ENCODE results near the gene VMAC.

The VMAC gene

DNA sequence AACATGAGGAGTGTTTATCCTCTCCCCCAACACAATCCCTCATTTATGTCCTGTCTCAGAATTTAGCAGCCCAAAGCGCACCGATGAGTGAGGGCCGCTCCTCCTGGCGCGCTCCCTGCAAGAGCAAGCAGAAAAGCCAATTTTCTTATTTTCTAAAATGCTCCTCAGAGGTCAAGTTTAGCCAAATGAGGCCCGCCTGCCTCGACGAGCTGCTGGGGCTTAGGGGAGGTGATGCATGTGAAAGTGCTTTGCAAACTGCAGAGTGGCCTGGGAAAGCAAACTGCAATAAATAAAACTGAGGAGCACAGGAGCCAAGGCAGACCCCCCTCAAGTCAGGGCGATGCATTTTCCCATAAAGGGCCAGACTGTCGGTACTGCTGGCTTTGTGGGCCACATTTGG, 38.4 kb downstream of the VMAC start:
- Histone ChIP-seq H2AFZ (ENCODE audit: low read depth, low read length) (no peak overlapping the region), H3K4me3 (ENCODE audit: low read depth in 1 of 2, low read length in 2 of 2) (no peak overlapping the region), H3K27me3 (ENCODE audit: insufficient read depth, low read length, poor library complexity) (no peaks in the 10 kb centered on the region), H3K4me1 (ENCODE audit: insufficient read depth, low read length) (no peaks in the 10 kb centered on the region), H3K9ac (ENCODE audit: low read depth, low read length) (no peak overlapping the region), H3K9me3 (ENCODE audit: insufficient read depth, low read length, severe bottlenecking) (no peaks in the 10 kb centered on the region), H4K20me1 (ENCODE audit: insufficient read depth, low read length) (peaks cover 85% of the 10 kb centered on the region), H3K36me3 (ENCODE audit: insufficient read depth, low read length) (peaks cover 59% of the 10 kb centered on the region), H3K79me2 (ENCODE audit: insufficient read depth, low read length) (peaks cover 99% of the 10 kb centered on the region), H3K27ac (ENCODE audit: low read length) (no peak overlapping the region), H3K4me2 (ENCODE audit: insufficient read depth, low read length) (no peak overlapping the region)
- TF ChIP-seq, protein P1, sequence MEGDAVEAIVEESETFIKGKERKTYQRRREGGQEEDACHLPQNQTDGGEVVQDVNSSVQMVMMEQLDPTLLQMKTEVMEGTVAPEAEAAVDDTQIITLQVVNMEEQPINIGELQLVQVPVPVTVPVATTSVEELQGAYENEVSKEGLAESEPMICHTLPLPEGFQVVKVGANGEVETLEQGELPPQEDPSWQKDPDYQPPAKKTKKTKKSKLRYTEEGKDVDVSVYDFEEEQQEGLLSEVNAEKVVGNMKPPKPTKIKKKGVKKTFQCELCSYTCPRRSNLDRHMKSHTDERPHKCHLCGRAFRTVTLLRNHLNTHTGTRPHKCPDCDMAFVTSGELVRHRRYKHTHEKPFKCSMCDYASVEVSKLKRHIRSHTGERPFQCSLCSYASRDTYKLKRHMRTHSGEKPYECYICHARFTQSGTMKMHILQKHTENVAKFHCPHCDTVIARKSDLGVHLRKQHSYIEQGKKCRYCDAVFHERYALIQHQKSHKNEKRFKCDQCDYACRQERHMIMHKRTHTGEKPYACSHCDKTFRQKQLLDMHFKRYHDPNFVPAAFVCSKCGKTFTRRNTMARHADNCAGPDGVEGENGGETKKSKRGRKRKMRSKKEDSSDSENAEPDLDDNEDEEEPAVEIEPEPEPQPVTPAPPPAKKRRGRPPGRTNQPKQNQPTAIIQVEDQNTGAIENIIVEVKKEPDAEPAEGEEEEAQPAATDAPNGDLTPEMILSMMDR (IDR thresholded peaks at IDR 0.05; ENCODE audit: borderline replicate concordance, extremely low read depth, low read length, poor library complexity, severe bottlenecking): no peak
- TF ChIP-seq EZH2 (IDR thresholded peaks at IDR 0.05; ENCODE audit: borderline replicate concordance, low read depth, low read length, severe bottlenecking): no peak
- DNase-seq (no peak), ATAC-seq (ENCODE audit: insufficient read depth, low read depth) (no peak)

DNA sequence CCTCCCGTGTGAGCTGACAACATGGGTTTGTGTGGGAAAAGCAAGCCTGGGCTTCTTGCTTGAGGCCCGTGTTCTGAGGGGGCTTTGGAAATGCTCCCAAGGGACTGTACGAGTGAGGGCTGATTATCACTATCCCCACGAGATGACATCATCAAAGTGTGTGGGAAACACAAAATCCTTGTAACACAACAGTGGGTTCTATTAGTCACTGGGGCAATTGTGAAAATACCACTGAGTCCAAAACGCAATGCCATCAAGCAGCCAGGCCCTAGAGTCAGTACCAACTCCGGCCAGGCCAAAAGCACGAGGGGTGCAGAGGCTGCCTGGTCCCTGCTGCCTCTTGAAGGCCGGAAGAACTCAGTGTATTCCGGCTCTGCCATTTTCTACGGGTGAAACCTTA, 39.0 kb downstream of the VMAC start:
- no peak overlapping the region for H3K9ac ChIP-seq (ENCODE audit: low read depth, low read length)
- H3K4me2 ChIP-seq (ENCODE audit: insufficient read depth, low read length): no peak overlapping the region
- peaks cover 100% of the 10 kb centered on the region for H3K79me2 ChIP-seq (ENCODE audit: insufficient read depth, low read length)
- peaks cover 56% of the 10 kb centered on the region for H3K36me3 ChIP-seq (ENCODE audit: insufficient read depth, low read length)
- H2AFZ ChIP-seq (ENCODE audit: low read depth, low read length): no peak overlapping the region
- no peaks in the 10 kb centered on the region for H3K9me3 ChIP-seq (ENCODE audit: insufficient read depth, low read length, severe bottlenecking)
- no peaks in the 10 kb centered on the region for H3K4me1 ChIP-seq (ENCODE audit: insufficient read depth, low read length)
- DNase-seq (no peak), ATAC-seq (ENCODE audit: insufficient read depth, low read depth) (no peak)
- no peak overlapping the region for H3K27ac ChIP-seq (ENCODE audit: low read length)
- H3K4me3 ChIP-seq (ENCODE audit: low read depth in 1 of 2, low read length in 2 of 2): no peak overlapping the region
- no peaks in the 10 kb centered on the region for H3K27me3 ChIP-seq (ENCODE audit: insufficient read depth, low read length, poor library complexity)
- TF ChIP-seq, protein P1 (IDR thresholded peaks at IDR 0.05; ENCODE audit: borderline replicate concordance, extremely low read depth, low read length, poor library complexity, severe bottlenecking): no peak
- no peak for TF ChIP-seq EZH2 (IDR thresholded peaks at IDR 0.05; ENCODE audit: borderline replicate concordance, low read depth, low read length, severe bottlenecking)
- peaks cover 87% of the 10 kb centered on the region for H4K20me1 ChIP-seq (ENCODE audit: insufficient read depth, low read length)

DNA sequence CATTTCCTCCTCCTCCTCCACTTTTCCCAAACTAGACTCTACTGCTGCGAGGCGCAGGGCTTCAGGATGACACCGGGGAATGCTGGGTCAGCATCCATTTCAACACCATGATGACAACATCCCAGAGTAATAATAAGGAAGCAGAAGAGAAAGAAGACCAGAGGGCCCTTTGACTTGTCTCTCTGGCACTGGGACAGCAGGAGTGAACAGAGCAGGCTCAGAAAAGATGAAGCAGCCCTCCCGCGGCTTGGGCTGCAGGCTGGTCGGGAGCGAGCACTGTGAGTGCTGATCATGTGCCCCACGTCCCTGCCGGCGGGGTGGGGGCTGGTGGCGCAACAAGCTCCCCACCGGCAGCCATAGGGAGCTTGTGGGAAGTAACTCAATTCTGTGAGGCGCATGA, 42.8 kb downstream of the VMAC start:
- H2AFZ ChIP-seq (ENCODE audit: low read depth, low read length): no peak overlapping the region
- H3K4me2 ChIP-seq (ENCODE audit: insufficient read depth, low read length): no peak overlapping the region
- no peaks in the 10 kb centered on the region for H3K27me3 ChIP-seq (ENCODE audit: insufficient read depth, low read length, poor library complexity)
- H3K4me3 ChIP-seq (ENCODE audit: low read depth in 1 of 2, low read length in 2 of 2): no peak overlapping the region
- peaks cover 93% of the 10 kb centered on the region for H4K20me1 ChIP-seq (ENCODE audit: insufficient read depth, low read length)
- H3K4me1 ChIP-seq (ENCODE audit: insufficient read depth, low read length): 0 out of 2 replicates have a peak, but pooled peaks cover 4% of the 10 kb centered on the region
- ATAC-seq (ENCODE audit: insufficient read depth, low read depth) (no peak), DNase-seq (no peak)
- H3K79me2 ChIP-seq (ENCODE audit: insufficient read depth, low read length): peaks cover 100% of the 10 kb centered on the region
- no peak overlapping the region for H3K27ac ChIP-seq (ENCODE audit: low read length)
- TF ChIP-seq, protein P1 (IDR thresholded peaks at IDR 0.05; ENCODE audit: borderline replicate concordance, extremely low read depth, low read length, poor library complexity, severe bottlenecking): no peak
- no peak for TF ChIP-seq EZH2 (IDR thresholded peaks at IDR 0.05; ENCODE audit: borderline replicate concordance, low read depth, low read length, severe bottlenecking)
- H3K36me3 ChIP-seq (ENCODE audit: insufficient read depth, low read length): peaks cover 59% of the 10 kb centered on the region
- no peak overlapping the region for H3K9ac ChIP-seq (ENCODE audit: low read depth, low read length)
- no peaks in the 10 kb centered on the region for H3K9me3 ChIP-seq (ENCODE audit: insufficient read depth, low read length, severe bottlenecking)
